ENCODE measurements around the gene IGSF21.
A peak's percentile ranks its signal among the peaks of the same experiment; 100 is the strongest.

Gene IGSF21

GRCh38 chr1:18119771-18120377, 12.3 kb downstream of the IGSF21 start:
- no peak for DNase-seq (ENCODE audit: low spot score)

DNA sequence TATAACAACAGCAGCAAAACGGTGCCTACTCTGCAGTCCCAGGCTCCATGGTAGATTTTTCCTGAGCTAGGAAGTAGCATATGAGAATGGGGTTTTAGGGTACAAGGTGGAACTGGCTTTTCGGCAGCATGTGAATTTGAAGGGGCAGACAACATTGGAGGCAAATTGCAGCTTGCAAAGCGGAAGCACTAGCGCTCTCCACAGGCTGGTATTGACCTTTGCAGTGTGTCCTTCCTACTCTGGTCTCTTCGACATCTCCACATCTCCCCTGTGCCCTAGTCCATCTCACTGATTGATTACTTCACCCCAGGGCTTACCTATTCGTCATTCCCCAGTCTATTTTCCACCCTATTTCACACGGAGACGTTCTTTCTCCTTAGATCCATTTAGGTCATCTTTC, 13.0 kb downstream of the IGSF21 start:
- DNase-seq (ENCODE audit: low spot score) = no peak

DNA sequence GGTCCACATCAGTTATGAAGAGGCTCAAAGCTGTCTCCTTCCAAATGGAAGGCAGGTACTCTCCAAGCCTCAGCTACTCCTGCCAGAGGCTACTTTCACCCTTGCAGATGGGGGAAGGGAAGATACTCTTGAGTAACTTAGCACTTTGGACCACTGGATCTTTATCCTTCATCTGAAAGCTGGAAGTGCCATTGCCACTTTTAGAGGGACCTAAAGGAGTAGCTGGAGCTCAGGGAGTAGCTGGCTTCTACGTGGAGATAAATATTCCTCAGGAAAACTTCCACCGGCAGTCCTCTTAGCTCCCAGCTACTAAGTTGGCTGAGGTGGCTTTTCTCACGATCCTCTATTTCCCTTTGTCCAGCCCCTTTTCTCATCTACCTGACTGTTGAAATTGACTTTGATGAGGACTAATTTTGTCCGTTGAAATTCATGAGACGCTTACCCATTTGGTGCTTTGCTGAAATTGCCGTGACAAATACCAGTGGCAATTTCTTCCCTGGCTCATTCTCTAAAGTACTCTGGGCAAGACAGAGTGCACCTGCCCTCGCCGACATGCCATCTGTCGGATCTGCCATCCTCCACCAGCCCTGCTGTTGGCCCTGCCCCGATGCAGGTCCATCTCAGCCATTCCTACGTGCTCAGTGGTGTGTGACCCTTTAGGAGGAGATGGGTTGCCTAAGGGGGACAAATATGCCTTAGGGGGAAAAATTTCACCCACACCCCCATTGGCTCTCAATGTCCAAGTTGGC, 13.6 kb downstream of the IGSF21 start:
- DNase-seq (ENCODE audit: low spot score) = no peak

DNA sequence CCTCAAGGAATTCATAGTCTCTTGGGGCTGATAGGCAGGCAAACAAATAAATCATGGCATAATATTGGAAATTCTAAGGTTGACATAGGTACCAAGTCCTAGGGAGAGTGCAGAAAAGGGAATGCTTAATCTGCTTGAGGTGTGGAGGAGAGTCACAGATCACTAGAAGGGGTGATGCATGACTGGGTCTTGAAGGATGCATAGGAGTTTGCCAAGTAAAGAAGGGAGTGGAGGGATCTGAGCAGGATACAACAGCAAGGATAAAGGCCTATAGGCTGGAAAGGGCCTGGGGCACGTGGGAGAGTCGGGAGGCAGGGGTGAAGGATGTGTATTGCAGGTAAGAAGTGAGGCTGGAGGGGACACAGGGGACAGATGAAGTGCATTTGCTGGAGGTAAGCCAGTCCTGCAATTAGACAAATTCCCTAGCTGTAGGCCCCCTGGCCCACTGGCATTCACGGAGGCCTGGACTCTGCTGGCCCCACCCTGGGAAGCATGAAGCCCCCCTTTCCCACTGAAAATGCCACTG, 15.9 kb downstream of the IGSF21 start:
- DNase-seq (ENCODE audit: low spot score) = no peak

DNA sequence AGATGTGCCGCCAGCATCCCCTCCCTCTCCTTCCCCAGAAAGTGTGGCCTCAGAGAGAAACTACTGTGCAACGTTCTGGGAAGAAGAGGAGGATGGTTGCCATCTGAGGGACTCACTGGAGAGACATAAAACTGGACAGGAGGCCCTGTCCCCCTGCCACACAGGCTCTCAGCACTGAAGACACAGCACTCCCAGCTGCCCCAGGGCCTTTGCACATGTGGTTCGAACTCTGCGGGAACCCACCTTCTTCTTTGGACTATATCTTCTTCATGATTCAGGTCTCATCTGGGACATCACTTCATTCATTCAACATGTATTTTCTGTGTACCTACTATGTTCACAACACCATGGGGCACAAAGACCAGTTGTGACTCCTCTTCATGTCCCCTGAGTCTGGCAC, 17.4 kb downstream of the IGSF21 start:
- no peak for DNase-seq (ENCODE audit: low spot score)

- DNase-seq (ENCODE audit: low spot score) = no peak
Observed at GRCh38 chr1:18126616-18127015, 19.0 kb downstream of the IGSF21 start.

DNA sequence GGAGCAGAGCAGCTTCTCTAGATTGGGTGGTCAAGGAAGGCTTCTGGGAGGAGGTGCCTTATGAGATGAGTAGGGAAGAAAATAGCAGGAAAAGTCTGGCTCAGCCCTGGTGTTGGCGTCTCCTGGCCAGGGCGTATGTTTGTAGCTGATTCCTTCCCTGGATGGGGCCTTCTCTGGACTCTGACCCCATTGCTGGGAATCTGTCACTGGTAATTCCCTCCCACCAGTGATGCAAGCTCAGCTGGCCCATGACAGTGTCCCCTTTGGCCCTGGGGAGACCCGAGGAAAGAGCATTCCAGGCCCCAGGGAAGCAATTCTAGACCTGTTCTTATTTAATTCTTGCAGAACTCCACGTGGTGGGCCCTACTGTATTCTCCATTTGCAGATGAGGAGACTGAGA, 20.7 kb downstream of the IGSF21 start:
- DNase-seq (ENCODE audit: low spot score) = no peak

DNA sequence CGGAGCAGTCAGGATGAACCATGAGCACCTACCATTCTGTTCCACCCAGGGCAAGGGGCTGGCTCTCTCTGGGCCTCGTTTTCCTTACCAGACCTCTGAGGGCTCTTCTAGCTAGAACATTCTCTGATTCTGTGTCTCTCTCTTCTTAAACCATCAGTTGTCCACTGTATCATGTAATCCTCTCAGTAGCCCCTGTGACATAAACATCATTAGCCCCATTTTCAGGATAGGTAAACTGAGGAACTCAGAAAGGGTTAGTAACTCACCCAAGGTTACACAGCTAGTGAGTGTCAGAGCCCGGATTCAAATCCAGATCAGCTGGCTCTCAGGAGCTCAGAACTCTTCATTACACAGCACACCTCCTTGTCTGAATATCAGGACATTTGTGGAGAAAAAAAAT, 22.8 kb downstream of the IGSF21 start:
- DNase-seq (ENCODE audit: low spot score) = no peak

DNA sequence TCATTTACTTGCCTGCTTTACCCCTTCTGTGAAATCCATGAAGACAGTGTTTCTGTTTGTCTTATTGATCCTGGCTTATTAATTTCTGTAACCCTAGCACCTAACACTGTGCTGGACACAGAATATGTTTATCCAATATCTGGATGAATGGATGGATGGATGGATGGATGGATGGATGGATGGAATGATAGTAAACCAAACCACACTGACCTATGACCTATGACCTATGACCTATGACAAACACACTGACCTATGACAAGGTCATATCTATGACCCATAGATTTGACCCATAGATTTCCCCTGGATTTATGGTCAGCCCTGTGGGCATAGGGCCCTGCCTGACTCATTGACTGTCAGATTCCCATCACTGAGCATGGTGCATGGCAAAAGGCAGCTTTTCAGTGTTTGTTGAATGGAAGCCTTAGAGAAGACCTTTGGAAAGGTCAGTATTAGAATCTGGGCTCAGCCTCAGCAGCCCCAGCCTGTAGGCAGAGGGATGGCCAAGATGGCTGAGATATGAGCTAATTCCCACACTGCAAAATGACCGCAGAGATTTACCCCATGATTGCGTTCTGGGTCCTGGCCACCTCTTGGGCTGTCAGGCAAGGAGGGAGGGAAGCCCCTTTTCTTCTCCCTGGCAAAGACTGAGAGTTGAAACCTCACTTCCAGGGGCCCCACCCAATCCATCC, 24.6 kb downstream of the IGSF21 start:
- no peak for DNase-seq (ENCODE audit: low spot score)

- no peak for DNase-seq (ENCODE audit: low spot score)
Observed at GRCh38 chr1:18132711-18133541, 25.3 kb downstream of the IGSF21 start.

- no peak for DNase-seq (ENCODE audit: low spot score)
Observed at GRCh38 chr1:18134324-18135046, 26.9 kb downstream of the IGSF21 start.

- DNase-seq (ENCODE audit: low spot score) = no peak
Observed at GRCh38 chr1:18137759-18138345, 30.3 kb downstream of the IGSF21 start.

DNA sequence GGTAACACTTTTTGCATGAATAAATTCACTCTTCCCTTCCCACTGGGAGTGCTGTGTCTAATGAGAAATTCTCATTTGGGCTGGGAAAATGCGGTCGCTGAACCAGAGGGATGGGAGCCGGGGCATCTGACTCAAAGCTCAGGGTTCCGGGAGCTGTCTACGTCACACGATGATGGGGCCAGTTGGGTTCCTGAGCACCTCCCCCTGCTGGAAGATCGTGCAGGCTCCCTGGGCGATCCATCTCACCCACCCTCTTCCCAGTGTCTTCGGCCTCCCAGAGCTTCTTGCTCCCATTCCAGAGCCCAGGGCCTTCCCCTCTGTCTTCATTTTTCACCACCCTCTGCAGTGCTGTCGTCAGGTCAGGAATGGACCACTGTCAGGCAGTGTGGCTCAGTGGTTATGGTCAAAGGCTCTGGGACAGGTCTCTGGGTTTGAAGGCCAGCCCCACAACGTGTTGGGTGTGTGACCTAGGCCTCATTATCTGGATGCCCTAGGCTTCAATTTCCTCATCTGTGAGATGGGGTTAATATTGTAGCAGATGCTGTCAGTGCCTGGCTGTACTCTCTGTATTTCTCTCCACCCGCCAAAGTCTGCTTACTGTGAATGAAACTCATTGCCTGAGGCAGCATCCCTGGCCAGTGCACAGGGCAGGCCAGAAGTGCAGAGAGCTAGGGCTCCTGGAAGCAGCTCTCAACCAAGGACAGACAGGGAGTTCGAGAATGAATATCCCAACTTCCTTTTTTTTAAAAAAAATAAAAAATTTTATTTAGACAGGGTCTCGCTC, 31.8 kb downstream of the IGSF21 start:
- no peak for DNase-seq (ENCODE audit: low spot score)

DNA sequence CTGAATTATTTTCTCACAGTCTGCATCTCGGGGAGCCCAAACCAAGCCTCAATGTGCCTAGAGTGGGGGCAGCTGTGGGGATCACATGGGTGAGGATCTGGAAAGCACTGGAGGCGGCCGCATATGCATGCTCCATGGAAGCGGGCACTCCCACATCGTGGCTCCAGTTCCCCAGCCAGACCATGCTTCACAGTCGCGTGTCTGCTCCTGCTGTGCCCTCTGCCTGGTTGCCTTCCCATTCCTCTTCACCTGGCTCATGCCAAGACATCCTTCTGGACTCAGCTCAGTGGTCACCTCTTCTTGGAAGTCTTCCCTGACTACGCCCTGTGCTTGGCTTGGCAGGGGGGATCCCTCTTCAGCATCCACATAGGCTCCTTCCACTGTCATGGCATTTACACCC, 32.8 kb downstream of the IGSF21 start:
- no peak for DNase-seq (ENCODE audit: low spot score)

- no peak for DNase-seq (ENCODE audit: low spot score)
Observed at GRCh38 chr1:18141661-18142060, 34.1 kb downstream of the IGSF21 start.

DNA sequence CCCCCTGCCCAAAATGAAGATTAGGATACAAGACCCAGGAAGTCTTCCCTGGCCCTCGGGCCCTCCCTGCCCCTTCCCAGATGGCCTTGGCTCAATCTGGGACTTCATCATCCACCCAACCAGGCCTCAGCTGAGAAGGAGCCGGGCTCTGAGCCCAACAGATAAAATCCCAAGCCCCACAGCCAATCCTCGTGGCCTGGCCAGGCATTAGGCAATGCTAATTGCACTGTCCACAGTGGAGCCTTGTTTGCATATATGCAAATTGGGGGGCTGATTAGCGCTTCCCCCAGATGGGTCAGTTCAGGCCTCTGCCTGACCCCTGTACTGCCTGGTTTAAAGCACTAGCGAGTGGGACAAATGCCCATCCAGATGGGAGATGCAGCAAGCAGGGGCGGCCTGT, 34.9 kb downstream of the IGSF21 start:
- DNase-seq (ENCODE audit: low spot score) = no peak

- DNase-seq (ENCODE audit: low spot score) = no peak
Observed at GRCh38 chr1:18142969-18143368, 35.4 kb downstream of the IGSF21 start.

DNA sequence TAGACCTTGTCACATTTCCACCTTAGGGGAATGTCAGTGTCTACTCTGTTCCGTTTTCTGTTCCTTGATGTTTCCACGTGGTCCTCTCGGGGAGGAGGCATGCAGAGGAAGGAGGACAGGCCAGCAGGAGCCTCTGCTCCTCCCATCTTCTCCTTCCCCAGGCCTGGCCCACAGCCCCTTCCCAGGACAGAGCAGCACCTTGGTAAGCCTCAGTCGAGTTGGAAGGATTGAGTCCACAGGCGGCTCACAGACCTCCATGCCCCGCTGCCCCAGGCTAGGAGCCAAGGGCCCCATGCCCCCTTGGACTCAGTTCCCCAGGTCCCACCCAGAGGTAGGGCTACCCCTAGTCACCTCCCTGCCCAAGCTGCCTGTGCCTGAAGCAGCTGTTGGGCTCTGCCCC, 36.5 kb downstream of the IGSF21 start:
- no peak for DNase-seq (ENCODE audit: low spot score)

DNA sequence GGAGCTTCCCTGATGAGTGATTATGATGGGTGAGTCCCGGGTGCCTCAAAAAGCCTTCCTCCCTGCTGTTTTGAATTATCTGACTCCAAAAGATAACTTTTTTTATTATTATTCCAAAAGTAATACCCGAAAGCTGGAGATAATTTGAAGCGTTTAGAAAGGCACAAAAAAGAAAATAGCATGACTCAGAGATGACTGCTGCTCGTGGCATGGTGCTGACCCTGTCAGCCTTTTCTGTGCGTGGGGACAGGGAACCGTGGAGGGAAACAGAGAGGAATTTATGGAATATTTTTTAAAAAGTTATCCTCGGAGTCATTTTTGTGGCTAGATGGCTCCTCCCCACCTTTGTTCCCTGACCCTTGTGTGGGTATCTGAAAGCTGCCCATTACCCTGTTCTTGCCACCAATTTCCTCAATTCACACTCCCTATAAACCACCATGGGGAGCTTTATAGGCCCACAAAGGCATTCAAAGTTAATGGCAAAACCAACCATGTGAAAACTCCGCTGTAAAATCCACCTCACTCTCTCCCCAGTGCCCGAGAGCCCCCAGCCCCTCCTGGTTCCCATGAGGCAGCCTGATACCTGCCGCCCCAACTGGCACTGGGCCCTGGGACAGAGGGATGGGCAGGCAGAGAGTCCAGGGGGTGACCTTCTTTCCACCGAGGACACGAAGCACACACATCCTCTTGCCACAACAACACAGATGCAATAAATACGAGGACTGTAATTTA, 37.5 kb downstream of the IGSF21 start:
- DNase-seq (ENCODE audit: low spot score) = peak; percentile 71

Data from GM03348 (cell line).